NCI-H748 (cell line): ENCODE results near the gene ARHGAP10.
"Not testable (repeated sequence)": the region's sequence is repeated elsewhere in the genome, so short reads cannot be mapped to it uniquely, and the experiment has no call there.

Experiments
- DNase-seq: peaks from one replicate; lab custom pipeline; 2025; ENCODE audit not compliant: unreplicated experiment; lab: John Stamatoyannopoulos, UW

ARHGAP10 gene

DNA sequence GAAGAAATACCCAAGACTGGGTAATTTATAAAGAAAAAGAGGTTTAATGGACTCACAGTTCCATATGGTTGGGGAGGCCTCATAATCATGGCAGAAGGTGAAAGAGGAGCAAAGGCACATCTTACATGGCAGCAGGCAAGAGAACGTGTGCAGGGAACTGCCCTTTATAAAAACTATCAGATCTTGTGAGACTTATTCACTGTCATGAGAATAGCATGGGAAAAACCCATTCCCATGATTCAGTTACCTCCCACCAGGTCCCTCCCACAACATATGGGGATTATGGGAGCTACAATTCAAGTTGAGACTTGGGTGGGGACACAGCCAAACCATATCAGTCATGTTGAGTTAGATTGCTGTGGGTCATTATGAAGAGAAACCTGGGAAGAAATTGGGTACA lies 153.3 kb downstream of the ARHGAP10 start:
- not testable (repeated sequence) for DNase-seq

GRCh38 chr4:147891476-147892115 lies 159.7 kb downstream of the ARHGAP10 start:
- no peak for DNase-seq

DNA sequence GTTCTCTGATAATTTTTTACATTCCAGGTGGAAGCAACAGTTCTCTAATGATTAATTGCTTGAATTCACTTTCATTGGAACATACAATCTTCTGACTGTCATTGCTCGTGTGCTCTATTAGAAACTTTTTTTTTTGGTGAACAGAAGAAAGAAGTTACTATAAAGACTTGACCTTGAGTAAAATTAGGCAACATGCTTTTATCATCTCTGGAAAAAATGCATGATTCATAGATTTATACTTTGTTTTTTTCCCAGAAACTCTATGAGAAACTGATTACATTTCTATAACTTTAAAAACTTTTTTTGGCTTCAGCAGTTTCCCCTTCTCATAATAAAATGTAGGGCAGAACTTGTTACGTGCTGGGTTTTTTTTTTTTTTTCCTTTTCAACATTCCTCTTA lies 167.6 kb downstream of the ARHGAP10 start:
- no peak for DNase-seq

- DNase-seq: no peak
Measured at GRCh38 chr4:147901388-147901787, 169.5 kb downstream of the ARHGAP10 start.

DNA sequence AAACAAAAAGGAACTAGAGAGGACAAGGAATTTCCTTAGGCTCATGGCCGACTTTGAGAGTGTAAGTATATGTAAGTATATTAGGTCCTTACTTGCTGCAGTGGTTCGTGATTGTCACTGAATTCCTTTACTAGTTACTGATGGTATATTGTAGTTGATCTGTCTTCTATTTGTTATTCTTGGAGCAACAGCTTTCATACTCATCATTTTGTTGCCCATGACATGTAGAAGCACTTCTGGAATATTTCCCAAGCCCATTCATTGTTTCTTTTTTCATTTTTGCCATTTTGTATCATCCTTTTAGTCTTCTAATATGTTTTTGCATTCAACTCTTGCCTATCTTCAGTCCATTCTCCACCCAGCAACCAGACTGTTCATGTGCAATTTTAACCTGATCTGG lies 170.0 kb downstream of the ARHGAP10 start:
- no peak for DNase-seq

DNA sequence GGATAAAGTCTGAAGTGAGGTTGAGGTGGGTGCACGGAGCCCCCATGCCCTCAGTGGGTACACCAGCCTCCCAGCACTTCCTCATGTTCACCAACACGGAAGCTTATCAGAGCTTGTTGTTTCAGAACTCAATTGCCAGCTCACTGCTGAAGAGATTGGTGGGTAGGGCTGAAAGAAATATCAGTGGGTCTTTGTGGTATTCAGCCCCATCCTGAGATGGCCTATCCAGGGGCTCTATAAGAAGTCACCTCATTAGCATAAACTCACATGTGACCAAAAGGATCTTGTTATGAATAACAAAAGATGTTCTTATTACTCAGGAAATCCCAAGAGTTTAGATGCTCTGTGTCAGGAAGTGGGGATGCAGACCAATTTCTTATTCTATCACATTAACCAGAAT lies 177.3 kb downstream of the ARHGAP10 start:
- no peak for DNase-seq

DNA sequence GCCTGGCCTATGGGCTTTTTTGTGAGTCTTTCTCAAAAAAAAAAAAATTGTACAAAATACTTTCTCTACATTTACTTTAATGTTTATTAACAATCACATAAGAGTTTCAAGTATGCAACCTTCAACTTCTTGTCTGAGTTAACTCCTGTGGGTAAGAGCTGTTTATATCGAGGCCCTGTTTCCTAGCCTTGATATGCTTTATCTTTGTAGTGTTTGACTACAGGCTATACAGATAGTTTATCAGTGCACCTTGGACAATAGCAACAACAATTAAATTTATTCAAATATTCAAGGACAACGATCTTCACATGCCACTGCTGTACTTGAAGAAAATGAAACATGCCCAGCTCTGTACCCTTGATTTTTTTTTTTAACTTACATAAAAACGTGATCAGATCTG lies 178.4 kb downstream of the ARHGAP10 start:
- DNase-seq: no peak

DNA sequence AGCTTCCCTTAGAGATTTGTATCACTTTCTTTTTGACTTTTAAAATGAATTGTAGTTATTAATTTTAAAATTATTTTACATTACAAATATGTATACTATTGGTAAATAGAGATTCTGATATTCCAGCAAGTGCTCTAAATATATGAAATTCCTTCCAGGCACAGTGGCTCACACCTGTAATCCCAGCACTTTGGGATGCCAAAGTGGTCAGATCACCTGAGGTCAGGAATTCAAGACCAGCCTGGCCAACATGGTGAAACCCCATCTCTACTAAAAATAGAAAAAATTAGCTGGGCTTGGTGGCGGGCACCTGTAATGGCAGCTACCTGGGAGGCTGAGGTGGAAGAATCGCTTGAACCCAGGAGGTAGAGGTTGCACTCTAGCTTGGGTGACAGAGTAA lies 180.2 kb downstream of the ARHGAP10 start:
- not testable (repeated sequence) for DNase-seq

- DNase-seq: no peak
Measured at GRCh38 chr4:147913137-147913536, 181.2 kb downstream of the ARHGAP10 start.

DNA sequence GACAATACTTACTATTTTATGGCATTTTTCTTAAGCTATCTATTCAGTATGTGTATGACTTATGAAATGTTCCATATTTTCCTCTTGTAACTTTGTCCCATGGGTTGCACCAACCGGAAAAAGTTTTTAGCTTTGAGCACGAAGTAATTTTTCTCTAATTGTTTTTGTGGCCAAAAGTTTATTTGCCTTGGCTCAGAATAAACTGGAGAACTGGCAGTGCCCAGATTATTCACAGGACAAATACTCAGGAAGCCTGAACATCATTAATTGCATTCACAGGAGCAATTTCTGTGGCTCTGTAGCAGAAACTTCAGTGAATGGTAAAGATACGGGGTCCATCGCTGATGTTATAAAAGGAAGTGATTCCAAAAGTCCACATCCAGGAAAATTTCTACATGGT lies 184.5 kb downstream of the ARHGAP10 start:
- no peak for DNase-seq

GRCh38 chr4:147923381-147923780 lies 191.5 kb downstream of the ARHGAP10 start:
- DNase-seq: no peak

GRCh38 chr4:147923854-147924253 lies 192.0 kb downstream of the ARHGAP10 start:
- DNase-seq: no peak

GRCh38 chr4:147924604-147925412 lies 192.9 kb downstream of the ARHGAP10 start:
- DNase-seq: peak; percentile 0

GRCh38 chr4:147927377-147928137 lies 195.7 kb downstream of the ARHGAP10 start:
- peak; percentile 11 for DNase-seq

DNA sequence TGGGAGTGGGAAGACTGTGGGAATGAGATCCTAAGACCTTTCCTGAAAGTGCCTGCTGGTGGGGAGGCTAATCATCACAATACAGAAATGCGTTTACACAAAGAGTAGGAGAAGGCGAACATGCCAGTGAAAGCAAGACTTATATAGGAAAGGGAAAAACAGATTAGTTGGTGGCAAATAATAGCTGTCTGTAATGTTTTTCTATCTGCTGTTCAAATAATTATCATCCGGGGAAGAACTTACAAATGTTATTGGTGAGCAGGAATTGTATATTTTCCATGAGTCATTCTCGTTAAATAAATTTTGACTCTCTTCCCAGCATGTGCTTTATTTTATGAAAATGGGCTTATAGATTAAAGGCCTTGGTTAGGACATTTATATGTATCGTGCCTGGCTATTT lies 196.5 kb downstream of the ARHGAP10 start:
- DNase-seq: no peak

DNA sequence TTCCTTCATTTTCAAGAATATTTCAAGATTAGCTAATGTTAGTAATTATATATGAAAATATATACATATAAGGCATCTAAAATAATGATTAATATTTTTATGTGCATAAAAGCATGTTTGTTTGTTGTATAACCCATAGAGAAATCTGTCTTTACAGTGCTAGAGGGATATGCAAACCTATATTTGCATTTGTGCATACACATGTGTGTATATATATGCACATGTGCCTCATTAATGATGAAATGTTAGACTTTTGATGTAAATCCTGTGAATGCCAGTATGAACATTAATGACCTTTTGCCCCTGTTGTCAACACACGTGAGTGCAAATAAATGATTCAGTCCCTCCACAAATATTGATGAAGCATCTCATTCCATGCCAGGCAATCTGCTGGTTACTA lies 197.9 kb downstream of the ARHGAP10 start:
- no peak for DNase-seq

DNA sequence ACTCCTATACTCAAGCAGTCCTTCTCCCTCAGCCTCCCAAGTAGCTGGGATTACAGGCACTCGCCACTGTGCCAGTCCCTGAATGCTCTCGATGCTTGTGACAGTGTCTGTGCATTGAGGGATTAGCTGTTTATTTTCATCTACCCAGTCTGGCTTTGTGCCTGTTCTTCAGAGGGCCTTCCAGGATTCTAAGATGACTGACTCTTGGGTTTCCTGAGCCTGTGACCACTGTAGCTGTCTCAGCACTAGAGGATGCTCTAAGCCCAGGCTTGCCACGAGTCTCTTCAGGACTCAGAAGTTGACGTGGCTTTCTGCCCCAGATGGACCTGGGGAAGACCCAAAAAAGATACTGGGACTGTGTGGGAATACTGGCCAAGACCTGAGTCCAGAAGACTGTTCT lies 201.4 kb downstream of the ARHGAP10 start:
- no peak for DNase-seq

DNA sequence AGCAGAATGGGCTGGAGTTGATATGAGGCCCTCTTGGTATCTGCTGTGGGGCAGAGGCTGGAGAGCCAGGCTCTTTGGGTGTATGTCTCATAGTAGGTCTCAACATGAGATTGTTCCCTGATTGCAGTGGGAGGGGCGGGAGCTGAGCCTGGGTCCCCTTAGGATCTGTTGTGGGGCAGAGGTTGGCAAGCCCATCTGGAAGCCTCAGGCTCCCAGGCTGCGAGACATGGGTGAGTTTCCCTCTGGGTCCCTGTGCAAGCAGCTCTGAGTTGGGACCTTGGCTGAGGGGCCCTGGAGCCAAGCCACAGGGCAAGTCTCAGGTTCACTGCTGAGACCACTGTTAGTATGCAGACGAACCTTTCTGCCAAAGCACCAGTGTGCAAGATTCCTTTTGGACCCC lies 201.9 kb downstream of the ARHGAP10 start:
- no peak for DNase-seq

- no peak for DNase-seq
Measured at GRCh38 chr4:147938496-147938895, 206.6 kb downstream of the ARHGAP10 start.

- DNase-seq: no peak
Measured at GRCh38 chr4:147940171-147940570, 208.3 kb downstream of the ARHGAP10 start.

GRCh38 chr4:147941373-147941772 lies 209.5 kb downstream of the ARHGAP10 start:
- DNase-seq: no peak

DNA sequence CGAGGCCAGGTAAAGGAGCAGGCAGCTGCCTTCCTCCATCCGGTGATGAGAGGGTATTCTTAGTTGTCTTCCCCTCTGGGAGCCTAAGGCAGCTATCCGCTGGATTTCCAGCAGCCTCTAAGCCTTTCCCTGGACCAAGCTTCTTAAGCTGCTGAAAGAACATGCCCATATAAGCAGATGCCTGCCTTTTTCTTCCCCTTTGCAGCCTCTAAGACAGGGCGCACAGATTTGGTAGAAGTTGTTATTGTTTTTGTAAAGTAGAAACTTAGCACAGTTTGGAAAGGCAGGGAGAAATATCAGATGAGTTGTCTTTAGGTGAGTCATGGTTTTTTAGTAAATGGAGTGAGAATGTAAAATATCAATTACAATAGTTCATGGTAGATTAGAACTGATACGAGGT lies 210.8 kb downstream of the ARHGAP10 start:
- DNase-seq: no peak
